ENCODE data around the gene RSRP1.

Gene RSRP1

DNA sequence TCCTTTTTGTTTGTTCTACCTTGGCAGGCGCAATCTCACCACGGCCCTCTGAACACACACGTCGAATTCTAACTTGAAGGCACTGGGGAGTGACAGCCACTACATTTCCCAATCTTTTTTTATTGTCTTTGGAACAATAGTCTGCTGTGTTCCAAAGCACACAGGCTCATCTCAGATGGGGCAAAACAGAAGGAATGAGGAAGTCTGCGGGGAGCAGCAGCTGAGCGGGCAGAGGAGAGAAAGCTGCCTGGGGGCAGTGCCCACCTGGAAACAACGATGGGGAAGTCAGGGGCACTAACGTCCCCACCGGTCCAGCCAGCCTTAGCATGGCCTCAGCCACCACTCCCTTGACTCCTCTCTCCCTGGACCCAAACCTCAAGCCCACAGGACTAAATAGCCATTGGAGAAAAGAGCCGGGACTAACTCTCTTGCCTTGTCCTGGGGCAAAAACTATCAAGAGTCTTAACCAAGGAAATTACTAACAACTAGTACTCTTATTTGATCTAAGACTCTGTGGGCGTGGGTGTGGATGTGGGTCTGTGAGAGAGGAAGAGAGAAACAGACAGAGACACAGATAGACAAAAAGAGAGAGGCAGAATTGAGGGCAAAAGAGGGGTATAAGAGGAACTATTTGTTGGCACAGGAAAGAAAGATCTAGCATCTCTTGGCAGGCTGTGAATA lies 49.1 kb downstream of the RSRP1 start:
- no peak overlapping the region for H3K4me3 ChIP-seq (ENCODE audit: low read length)
- no peaks in the 10 kb centered on the region for H3K4me1 ChIP-seq (ENCODE audit: control insufficient read depth, insufficient read depth, low read length)
- H3K9me3 ChIP-seq (ENCODE audit: control insufficient read depth, low read length): no peaks in the 10 kb centered on the region
- H3K27me3 ChIP-seq (replicated peaks; ENCODE audit: control insufficient read depth, insufficient read depth, low read length): peaks cover 68% of the 10 kb centered on the region
- no peaks in the 10 kb centered on the region for H3K36me3 ChIP-seq (ENCODE audit: control insufficient read depth, insufficient read depth, low read length, severe bottlenecking)
- no peak for DNase-seq (ENCODE audit: low read depth)
- H3K9ac ChIP-seq (ENCODE audit: low read length): no peak overlapping the region

DNA sequence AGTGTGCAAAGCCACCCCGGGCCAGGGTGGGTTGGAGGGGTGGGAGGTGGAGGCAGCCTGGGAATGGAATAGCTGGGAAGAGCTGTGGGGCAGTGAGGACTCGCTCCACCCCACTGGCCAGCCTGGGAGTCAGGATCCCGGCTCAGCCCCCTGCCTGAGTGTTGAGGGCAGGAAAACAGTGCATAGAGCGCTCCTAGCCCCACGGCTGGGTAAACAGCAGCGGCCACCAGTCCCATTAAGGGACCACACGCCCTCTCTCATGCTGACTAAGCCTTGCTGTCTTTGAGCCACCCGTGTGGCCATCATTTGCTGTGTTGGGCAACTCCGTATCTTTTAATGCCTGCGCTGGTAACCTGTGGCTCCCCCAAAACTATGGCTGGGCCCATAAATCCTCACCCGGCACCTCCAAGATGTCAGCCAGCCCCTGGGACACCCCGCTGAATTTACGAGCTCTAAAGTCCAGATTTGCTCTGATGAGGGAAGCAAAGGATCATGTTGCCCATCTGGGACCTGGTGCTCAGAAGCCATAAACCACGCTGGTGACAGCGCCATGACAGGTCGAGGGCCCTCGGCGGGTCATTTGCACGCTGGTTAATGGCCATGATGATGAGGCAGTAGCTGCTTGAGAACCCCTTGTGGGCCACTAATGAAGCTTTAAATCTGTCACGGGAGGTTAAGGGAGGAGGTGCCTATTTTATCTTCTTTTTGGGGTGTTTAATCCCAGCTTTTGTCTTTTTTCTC lies 49.8 kb downstream of the RSRP1 start:
- H3K27me3 ChIP-seq (replicated peaks; ENCODE audit: control insufficient read depth, insufficient read depth, low read length): peaks cover 75% of the 10 kb centered on the region
- no peaks in the 10 kb centered on the region for H3K9me3 ChIP-seq (ENCODE audit: control insufficient read depth, low read length)
- no peak overlapping the region for H3K9ac ChIP-seq (ENCODE audit: low read length)
- no peaks in the 10 kb centered on the region for H3K36me3 ChIP-seq (ENCODE audit: control insufficient read depth, insufficient read depth, low read length, severe bottlenecking)
- no peak for DNase-seq (ENCODE audit: low read depth)
- H3K4me3 ChIP-seq (ENCODE audit: low read length): no peak overlapping the region
- no peaks in the 10 kb centered on the region for H3K4me1 ChIP-seq (ENCODE audit: control insufficient read depth, insufficient read depth, low read length)

DNA sequence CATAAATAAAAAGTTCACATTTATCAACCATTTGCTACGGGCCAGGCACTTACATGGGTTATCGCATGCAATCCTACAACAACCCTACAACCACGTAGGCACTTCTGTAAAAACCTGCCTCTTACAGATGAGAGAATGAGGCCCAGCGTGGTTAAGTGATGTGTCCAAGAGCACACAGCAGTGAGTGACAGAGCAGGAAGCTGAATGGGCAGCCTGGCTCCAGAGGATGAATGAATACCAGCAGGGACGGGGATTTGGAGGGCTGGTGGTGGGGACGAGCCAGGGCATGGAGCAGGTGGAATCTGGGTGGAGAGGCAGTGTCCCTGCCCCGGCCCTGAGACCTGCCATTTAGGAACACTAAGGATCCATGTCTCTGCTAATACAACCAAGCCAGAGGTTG lies 50.4 kb downstream of the RSRP1 start:
- no peak for DNase-seq (ENCODE audit: low read depth)
- Histone ChIP-seq H3K9ac (ENCODE audit: low read length) (no peak overlapping the region), H3K4me1 (ENCODE audit: control insufficient read depth, insufficient read depth, low read length) (no peaks in the 10 kb centered on the region), H3K27me3 (replicated peaks; ENCODE audit: control insufficient read depth, insufficient read depth, low read length) (peaks cover 77% of the 10 kb centered on the region), H3K4me3 (ENCODE audit: low read length) (no peak overlapping the region), H3K9me3 (ENCODE audit: control insufficient read depth, low read length) (no peaks in the 10 kb centered on the region), H3K36me3 (ENCODE audit: control insufficient read depth, insufficient read depth, low read length, severe bottlenecking) (no peaks in the 10 kb centered on the region)

DNA sequence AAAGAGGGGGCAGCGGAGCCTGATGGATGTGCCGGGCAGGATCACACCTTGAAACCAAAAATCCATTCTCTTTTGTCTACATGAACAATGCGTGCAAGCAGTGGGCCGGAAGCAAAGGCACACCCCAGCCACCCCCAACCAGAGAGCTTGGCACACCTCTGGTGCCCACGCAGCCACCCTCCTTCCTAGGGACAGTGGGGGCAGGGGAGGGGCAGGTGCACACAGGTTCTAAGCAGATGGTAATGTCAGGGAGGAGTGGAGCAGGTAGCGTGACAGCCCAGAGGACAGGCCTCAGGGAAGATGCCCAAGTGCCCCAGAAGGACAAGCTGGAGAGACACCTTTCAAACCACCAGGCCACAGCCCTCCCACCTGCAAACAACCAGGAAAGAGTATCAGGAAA lies 51.4 kb downstream of the RSRP1 start:
- no peaks in the 10 kb centered on the region for H3K36me3 ChIP-seq (ENCODE audit: control insufficient read depth, insufficient read depth, low read length, severe bottlenecking)
- no peaks in the 10 kb centered on the region for H3K9me3 ChIP-seq (ENCODE audit: control insufficient read depth, low read length)
- no peak for DNase-seq (ENCODE audit: low read depth)
- H3K27me3 ChIP-seq (replicated peaks; ENCODE audit: control insufficient read depth, insufficient read depth, low read length): peaks cover 79% of the 10 kb centered on the region
- H3K9ac ChIP-seq (ENCODE audit: low read length): no peak overlapping the region
- no peaks in the 10 kb centered on the region for H3K4me1 ChIP-seq (ENCODE audit: control insufficient read depth, insufficient read depth, low read length)
- H3K4me3 ChIP-seq (ENCODE audit: low read length): no peak overlapping the region

DNA sequence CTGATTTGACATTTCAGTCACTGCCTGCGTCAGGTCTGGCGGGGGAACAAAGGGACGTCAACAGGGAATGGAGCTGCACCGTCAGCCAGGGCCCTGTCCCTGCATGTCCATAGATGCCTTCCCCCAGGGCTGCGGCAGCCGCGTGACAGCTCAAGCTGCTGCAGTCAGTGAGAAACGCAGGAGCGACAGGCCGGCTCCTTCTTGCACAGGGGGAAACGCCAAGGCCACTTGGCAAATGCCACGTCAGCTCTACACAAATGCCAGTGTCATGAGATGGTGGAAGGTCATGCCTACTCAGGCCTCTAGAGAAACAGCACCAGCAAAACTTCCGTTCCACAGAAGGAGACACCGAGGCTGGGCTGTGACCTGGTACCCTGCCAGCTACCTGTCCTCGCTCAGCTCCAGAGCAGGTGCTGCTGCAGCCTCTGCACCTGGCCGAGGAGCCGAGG lies 52.7 kb downstream of the RSRP1 start:
- Histone ChIP-seq H3K9me3 (ENCODE audit: control insufficient read depth, low read length) (no peaks in the 10 kb centered on the region), H3K36me3 (ENCODE audit: control insufficient read depth, insufficient read depth, low read length, severe bottlenecking) (no peaks in the 10 kb centered on the region), H3K27me3 (replicated peaks; ENCODE audit: control insufficient read depth, insufficient read depth, low read length) (peaks cover 76% of the 10 kb centered on the region), H3K4me3 (ENCODE audit: low read length) (no peak overlapping the region), H3K4me1 (ENCODE audit: control insufficient read depth, insufficient read depth, low read length) (no peaks in the 10 kb centered on the region), H3K9ac (ENCODE audit: low read length) (no peak overlapping the region)
- DNase-seq (ENCODE audit: low read depth): no peak

DNA sequence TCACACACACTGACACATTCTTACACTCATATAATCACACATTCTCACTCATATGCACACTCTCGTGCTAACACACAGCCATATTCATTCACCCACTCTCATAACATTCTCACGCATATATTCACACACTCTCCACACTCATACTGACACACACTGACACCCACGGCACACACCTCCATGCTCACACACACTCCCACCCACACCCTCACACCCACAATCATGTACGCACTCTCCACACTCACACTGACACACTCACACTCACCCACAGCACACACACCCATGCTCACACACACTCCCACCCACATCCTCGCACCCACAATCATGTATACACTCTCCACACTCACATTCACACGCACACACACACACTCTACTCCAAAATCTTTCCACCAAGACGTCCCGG lies 53.2 kb downstream of the RSRP1 start:
- H3K4me3 ChIP-seq (ENCODE audit: low read length): no peak overlapping the region
- no peak overlapping the region for H3K9ac ChIP-seq (ENCODE audit: low read length)
- no peaks in the 10 kb centered on the region for H3K4me1 ChIP-seq (ENCODE audit: control insufficient read depth, insufficient read depth, low read length)
- H3K27me3 ChIP-seq (replicated peaks; ENCODE audit: control insufficient read depth, insufficient read depth, low read length): peaks cover 73% of the 10 kb centered on the region
- H3K9me3 ChIP-seq (ENCODE audit: control insufficient read depth, low read length): no peaks in the 10 kb centered on the region
- H3K36me3 ChIP-seq (ENCODE audit: control insufficient read depth, insufficient read depth, low read length, severe bottlenecking): no peaks in the 10 kb centered on the region
- DNase-seq (ENCODE audit: low read depth): no peak

DNA sequence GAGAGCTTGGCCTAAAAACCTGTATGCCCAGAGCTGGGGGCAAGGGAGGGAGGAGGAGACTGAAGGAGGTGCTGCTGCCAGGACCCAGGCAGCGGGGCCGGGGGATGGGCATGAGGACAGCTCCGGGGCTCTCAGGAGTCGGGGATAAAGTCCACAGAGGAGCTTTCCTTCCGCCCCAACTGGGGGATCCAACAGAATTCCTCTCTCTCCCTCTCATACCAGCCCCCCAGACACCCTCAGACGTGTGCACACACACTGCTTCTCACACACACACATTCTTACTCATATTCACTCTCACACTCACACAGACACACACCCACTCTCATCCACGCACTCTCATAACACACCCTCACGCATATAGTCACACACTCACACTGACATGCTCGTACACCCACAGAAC lies 54.0 kb downstream of the RSRP1 start:
- no peaks in the 10 kb centered on the region for H3K36me3 ChIP-seq (ENCODE audit: control insufficient read depth, insufficient read depth, low read length, severe bottlenecking)
- DNase-seq (ENCODE audit: low read depth): no peak
- no peak overlapping the region for H3K9ac ChIP-seq (ENCODE audit: low read length)
- no peaks in the 10 kb centered on the region for H3K9me3 ChIP-seq (ENCODE audit: control insufficient read depth, low read length)
- H3K4me3 ChIP-seq (ENCODE audit: low read length): no peak overlapping the region
- H3K27me3 ChIP-seq (replicated peaks; ENCODE audit: control insufficient read depth, insufficient read depth, low read length): peaks cover 66% of the 10 kb centered on the region
- no peaks in the 10 kb centered on the region for H3K4me1 ChIP-seq (ENCODE audit: control insufficient read depth, insufficient read depth, low read length)
